ENCODE results near the gene BCAP31. TPM values are rescaled to one million over a fixed set of nuclear protein-coding genes. Genes with fewer than 3 reads are reported as not detected.
A peak's percentile ranks its signal among the peaks of the same experiment; 100 is the strongest.
"Not testable (repeated sequence)": the region's sequence is repeated elsewhere in the genome, so short reads cannot be mapped to it uniquely, and the experiment has no call there.

The BCAP31 gene
- total RNA-seq, 2 experiments from 2014 or later: 43.0 to 72.0 TPM

GRCh38 chrX:153708415-153708814, 15.8 kb downstream of the BCAP31 start:
- H3K79me2 ChIP-seq (ENCODE audit: insufficient read depth, low read depth, low read length): no peaks in the 10 kb centered on the region
- peak; percentile 31 for DNase-seq (ENCODE audit: low spot score)
- TF ChIP-seq CTCF (conservative IDR thresholded peaks at IDR 0.05; ENCODE audit: low read length): peak; percentile 63
- TF ChIP-seq EZH2phosphoT487 (IDR thresholded peaks at IDR 0.05; ENCODE audit: borderline replicate concordance, low read depth, low read length): no peak
- no peaks in the 10 kb centered on the region for H3K9me2 ChIP-seq (ENCODE audit: insufficient read depth, low read length)
- CTCF ChIA-PET (ENCODE audit: unreplicated experiment): no interaction called here
- H2AFZ ChIP-seq (ENCODE audit: low read length): no peak overlapping the region
- H3K36me3 ChIP-seq (ENCODE audit: insufficient read depth, low read length): peaks cover 7% of the 10 kb centered on the region; the same call in 1 of the 2 replicates
- no peak overlapping the region for H3K27ac ChIP-seq (ENCODE audit: low read depth, low read length, poor library complexity, severe bottlenecking)
- intact Hi-C loops (cut with micrococcal nuclease; ENCODE audit: unreplicated experiment): no loop called here
- H3K4me2 ChIP-seq (ENCODE audit: low read length): no peak overlapping the region
- no peaks in the 10 kb centered on the region for H3K9me3 ChIP-seq (ENCODE audit: low read length)
- no peak overlapping the region for H3K4me3 ChIP-seq (ENCODE audit: low read depth, low read length, poor library complexity, severe bottlenecking)
- no peaks in the 10 kb centered on the region for H3K4me1 ChIP-seq (ENCODE audit: insufficient read depth, low read length, poor library complexity, severe bottlenecking)
- POLR2A ChIA-PET: no interaction called here
- no peaks in the 10 kb centered on the region for H4K20me1 ChIP-seq (ENCODE audit: insufficient read depth, low read length)
- BruUV-seq (replicated peaks): no TSS peak

- BruUV-seq (replicated peaks): no TSS peak
- no peaks in the 10 kb centered on the region for H3K79me2 ChIP-seq (ENCODE audit: insufficient read depth, low read depth, low read length)
- ChIA-PET POLR2A (no interaction called here), CTCF (ENCODE audit: unreplicated experiment) (interaction anchor here (0.6 kb wide), 1 partner anchor 17 kb away, joined by 4 read pairs; the partner anchor contains the start of gene BCAP31)
- no peaks in the 10 kb centered on the region for H3K4me1 ChIP-seq (ENCODE audit: insufficient read depth, low read length, poor library complexity, severe bottlenecking)
- H2AFZ ChIP-seq (ENCODE audit: low read length): no peak overlapping the region
- H3K27ac ChIP-seq (ENCODE audit: low read depth, low read length, poor library complexity, severe bottlenecking): no peak overlapping the region
- H3K9me3 ChIP-seq (ENCODE audit: low read length): no peaks in the 10 kb centered on the region
- DNase-seq (ENCODE audit: low spot score): no peak
- H3K4me3 ChIP-seq (ENCODE audit: low read depth, low read length, poor library complexity, severe bottlenecking): no peak overlapping the region
- peaks cover 9% of the 10 kb centered on the region; the same call in 1 of the 2 replicates for H3K36me3 ChIP-seq (ENCODE audit: insufficient read depth, low read length)
- intact Hi-C loops (cut with micrococcal nuclease; ENCODE audit: unreplicated experiment): no loop called here
- H4K20me1 ChIP-seq (ENCODE audit: insufficient read depth, low read length): no peaks in the 10 kb centered on the region
- TF ChIP-seq EZH2phosphoT487 (IDR thresholded peaks at IDR 0.05; ENCODE audit: borderline replicate concordance, low read depth, low read length): no peak
- no peak for TF ChIP-seq CTCF (conservative IDR thresholded peaks at IDR 0.05; ENCODE audit: low read length)
- no peaks in the 10 kb centered on the region for H3K9me2 ChIP-seq (ENCODE audit: insufficient read depth, low read length)
- H3K4me2 ChIP-seq (ENCODE audit: low read length): no peak overlapping the region
Measured at GRCh38 chrX:153707406-153707805, 16.8 kb downstream of the BCAP31 start.

GRCh38 chrX:153706799-153707198, 17.4 kb downstream of the BCAP31 start:
- peaks cover 10% of the 10 kb centered on the region; the same call in 1 of the 2 replicates for H3K36me3 ChIP-seq (ENCODE audit: insufficient read depth, low read length)
- no peak for DNase-seq (ENCODE audit: low spot score)
- H4K20me1 ChIP-seq (ENCODE audit: insufficient read depth, low read length): no peaks in the 10 kb centered on the region
- no peak overlapping the region for H2AFZ ChIP-seq (ENCODE audit: low read length)
- BruUV-seq (replicated peaks): no TSS peak
- no peaks in the 10 kb centered on the region for H3K79me2 ChIP-seq (ENCODE audit: insufficient read depth, low read depth, low read length)
- intact Hi-C loops (cut with micrococcal nuclease; ENCODE audit: unreplicated experiment): no loop called here
- H3K9me3 ChIP-seq (ENCODE audit: low read length): no peaks in the 10 kb centered on the region
- no peaks in the 10 kb centered on the region for H3K9me2 ChIP-seq (ENCODE audit: insufficient read depth, low read length)
- TF ChIP-seq EZH2phosphoT487 (IDR thresholded peaks at IDR 0.05; ENCODE audit: borderline replicate concordance, low read depth, low read length) (no peak), CTCF (conservative IDR thresholded peaks at IDR 0.05; ENCODE audit: low read length) (no peak)
- H3K4me1 ChIP-seq (ENCODE audit: insufficient read depth, low read length, poor library complexity, severe bottlenecking): no peaks in the 10 kb centered on the region
- no peak overlapping the region for H3K27ac ChIP-seq (ENCODE audit: low read depth, low read length, poor library complexity, severe bottlenecking)
- POLR2A ChIA-PET: no interaction called here
- CTCF ChIA-PET (ENCODE audit: unreplicated experiment): no interaction called here
- H3K4me2 ChIP-seq (ENCODE audit: low read length): no peak overlapping the region
- H3K4me3 ChIP-seq (ENCODE audit: low read depth, low read length, poor library complexity, severe bottlenecking): no peak overlapping the region

GRCh38 chrX:153705403-153706060, 18.7 kb downstream of the BCAP31 start:
- H4K20me1 ChIP-seq (ENCODE audit: insufficient read depth, low read length); BruUV-seq (replicated peaks): not testable (repeated sequence)

More at GRCh38 chrX:153705403-153706060, 18.7 kb downstream of the BCAP31 start:
- CTCF ChIA-PET (ENCODE audit: unreplicated experiment); H3K9me3 ChIP-seq (ENCODE audit: low read length); H3K4me1 ChIP-seq (ENCODE audit: insufficient read depth, low read length, poor library complexity, severe bottlenecking); H2AFZ ChIP-seq (ENCODE audit: low read length); H3K4me3 ChIP-seq (ENCODE audit: low read depth, low read length, poor library complexity, severe bottlenecking); H3K79me2 ChIP-seq (ENCODE audit: insufficient read depth, low read depth, low read length); H3K4me2 ChIP-seq (ENCODE audit: low read length); H3K9me2 ChIP-seq (ENCODE audit: insufficient read depth, low read length); H3K27ac ChIP-seq (ENCODE audit: low read depth, low read length, poor library complexity, severe bottlenecking); POLR2A ChIA-PET; DNase-seq (ENCODE audit: low spot score); intact Hi-C loops (cut with micrococcal nuclease; ENCODE audit: unreplicated experiment): not testable (repeated sequence)
- peaks cover 10% of the 10 kb centered on the region; the same call in 1 of the 2 replicates for H3K36me3 ChIP-seq (ENCODE audit: insufficient read depth, low read length)

All from OCI-LY7 (cell line).